ENCODE data around the gene OPCML. TPM values are rescaled to one million over a fixed set of nuclear protein-coding genes. Genes with fewer than 3 reads are reported as not detected.

Gene OPCML
- total RNA-seq, 5 donors from 2014 or later (not counting 1 experiment from before 2014, with no cell fraction given), result not detected

- no peaks in the 10 kb centered on the region for H3K9me3 ChIP-seq
- no peak overlapping the region for H3K4me3 Mint-ChIP-seq
- CTCF ChIA-PET, result no interaction called here
- DNase-seq (no peak), ATAC-seq (replicated peaks in 1 of 4) (no peak)
- peaks cover 0 to 7% of the 10 kb centered on the region in 2 experiments for H3K27me3 ChIP-seq (replicated peaks in 1 of 2; ENCODE audit: control insufficient read depth in 2 of 2, extremely low read depth in 1 of 2, insufficient read depth in 2 of 2, low read length in 1 of 2)
- H3K36me3 Mint-ChIP-seq, result no peaks in the 10 kb centered on the region
- WGBS (ENCODE audit: insufficient coverage), result 86% methylated on average over 1 of the region's 5 CpGs
- H3K27me3 Mint-ChIP-seq, result peaks cover 1 to 9% of the 10 kb centered on the region in 2 donors
- no peaks in the 10 kb centered on the region for H3K36me3 ChIP-seq (ENCODE audit: control insufficient read depth in 2 of 2, extremely low read depth in 1 of 2, insufficient read depth in 1 of 2, low read length in 1 of 2)
- no peak overlapping the region for H3K4me3 ChIP-seq (ENCODE audit: control insufficient read depth in 1 of 2, extremely low read depth in 1 of 2, low read length in 1 of 2)
- H3K4me1 Mint-ChIP-seq, result no peaks in the 10 kb centered on the region
- H3K27ac Mint-ChIP-seq, result no peak overlapping the region
- H3K9me3 Mint-ChIP-seq, result peaks cover 0 to 7% (median 0%) of the 10 kb centered on the region in 3 donors
- H3K4me1 ChIP-seq (ENCODE audit: control insufficient read depth in 1 of 2, extremely low read depth in 1 of 2, insufficient read depth in 2 of 2, low read length in 2 of 2), result no peaks in the 10 kb centered on the region
- H3K27ac ChIP-seq (ENCODE audit: low read length), result no peak overlapping the region
- POLR2A ChIA-PET, result no interaction called here
Measured at GRCh38 chr11:133503776-133504175, 28.5 kb downstream of the OPCML start.

- Histone ChIP-seq H3K36me3 (ENCODE audit: control insufficient read depth in 2 of 2, extremely low read depth in 1 of 2, insufficient read depth in 1 of 2, low read length in 1 of 2) (no peaks in the 10 kb centered on the region), H3K9me3 (no peaks in the 10 kb centered on the region), H3K27me3 (replicated peaks in 1 of 2; ENCODE audit: control insufficient read depth in 2 of 2, extremely low read depth in 1 of 2, insufficient read depth in 2 of 2, low read length in 1 of 2) (peaks cover 0 to 7% of the 10 kb centered on the region in 2 experiments), H3K27ac (ENCODE audit: low read length) (no peak overlapping the region), H3K4me3 (ENCODE audit: control insufficient read depth in 1 of 2, extremely low read depth in 1 of 2, low read length in 1 of 2) (no peak overlapping the region), H3K4me1 (ENCODE audit: control insufficient read depth in 1 of 2, extremely low read depth in 1 of 2, insufficient read depth in 2 of 2, low read length in 2 of 2) (no peaks in the 10 kb centered on the region)
- Mint-ChIP-seq H3K36me3 (no peaks in the 10 kb centered on the region), H3K4me3 (no peak overlapping the region), H3K4me1 (no peaks in the 10 kb centered on the region), H3K27me3 (peaks cover 1 to 9% of the 10 kb centered on the region in 2 donors), H3K27ac (no peak overlapping the region), H3K9me3 (peaks cover 0 to 7% (median 0%) of the 10 kb centered on the region in 3 donors)
- DNase-seq, result no peak
- ChIA-PET POLR2A (no interaction called here), CTCF (no interaction called here)
- no CpG with 5 or more reads among the region's 2 CpGs for WGBS (ENCODE audit: insufficient coverage)
- no peak for ATAC-seq (replicated peaks in 1 of 4)
Measured at GRCh38 chr11:133503236-133503635, 29.1 kb downstream of the OPCML start.

- no peak overlapping the region for H3K27ac ChIP-seq (ENCODE audit: low read length)
- ChIA-PET CTCF (interaction anchor here in 1 of 2 donors (0.7 kb wide), 1 partner anchor 13 kb away, joined by 3 read pairs; no protein-coding TSS in a partner anchor), POLR2A (no interaction called here)
- Mint-ChIP-seq H3K4me3 (no peak overlapping the region), H3K36me3 (no peaks in the 10 kb centered on the region), H3K4me1 (no peaks in the 10 kb centered on the region), H3K9me3 (peaks cover 0 to 8% (median 0%) of the 10 kb centered on the region in 3 donors), H3K27me3 (peaks cover 1 to 9% of the 10 kb centered on the region in 2 donors), H3K27ac (no peak overlapping the region)
- DNase-seq, result no peak
- no peaks in the 10 kb centered on the region for H3K36me3 ChIP-seq (ENCODE audit: control insufficient read depth in 2 of 2, extremely low read depth in 1 of 2, insufficient read depth in 1 of 2, low read length in 1 of 2)
- H3K9me3 ChIP-seq, result no peaks in the 10 kb centered on the region
- H3K4me3 ChIP-seq (ENCODE audit: control insufficient read depth in 1 of 2, extremely low read depth in 1 of 2, low read length in 1 of 2), result no peak overlapping the region
- H3K4me1 ChIP-seq (ENCODE audit: control insufficient read depth in 1 of 2, extremely low read depth in 1 of 2, insufficient read depth in 2 of 2, low read length in 2 of 2), result no peaks in the 10 kb centered on the region
- no peak for ATAC-seq (replicated peaks in 1 of 4)
- peaks cover 0 to 7% of the 10 kb centered on the region in 2 experiments for H3K27me3 ChIP-seq (replicated peaks in 1 of 2; ENCODE audit: control insufficient read depth in 2 of 2, extremely low read depth in 1 of 2, insufficient read depth in 2 of 2, low read length in 1 of 2)
- WGBS (ENCODE audit: insufficient coverage), result 72% methylated on average over 16 of the region's 24 CpGs
Measured at GRCh38 chr11:133501643-133502539, 30.4 kb downstream of the OPCML start.

GRCh38 chr11:133500936-133501335, 31.4 kb downstream of the OPCML start:
- H3K27ac ChIP-seq (ENCODE audit: low read length), result no peak overlapping the region
- Mint-ChIP-seq H3K9me3 (peaks cover 0 to 14% (median 0%) of the 10 kb centered on the region in 3 donors), H3K4me3 (no peak overlapping the region), H3K36me3 (no peaks in the 10 kb centered on the region), H3K27ac (no peak overlapping the region), H3K27me3 (peaks cover 1 to 8% of the 10 kb centered on the region in 2 donors), H3K4me1 (no peaks in the 10 kb centered on the region)
- ATAC-seq (replicated peaks in 1 of 4) (no peak), DNase-seq (no peak)
- H3K4me3 ChIP-seq (ENCODE audit: control insufficient read depth in 1 of 2, extremely low read depth in 1 of 2, low read length in 1 of 2), result no peak overlapping the region
- ChIA-PET POLR2A (no interaction called here), CTCF (interaction anchor here in 1 of 2 donors (0.6 kb wide), 1 partner anchor 30 kb away, joined by 4 read pairs; no protein-coding TSS in a partner anchor)
- peaks cover 0 to 7% of the 10 kb centered on the region in 2 experiments for H3K27me3 ChIP-seq (replicated peaks in 1 of 2; ENCODE audit: control insufficient read depth in 2 of 2, extremely low read depth in 1 of 2, insufficient read depth in 2 of 2, low read length in 1 of 2)
- H3K4me1 ChIP-seq (ENCODE audit: control insufficient read depth in 1 of 2, extremely low read depth in 1 of 2, insufficient read depth in 2 of 2, low read length in 2 of 2), result no peaks in the 10 kb centered on the region
- H3K36me3 ChIP-seq (ENCODE audit: control insufficient read depth in 2 of 2, extremely low read depth in 1 of 2, insufficient read depth in 1 of 2, low read length in 1 of 2), result no peaks in the 10 kb centered on the region
- WGBS (ENCODE audit: insufficient coverage), result 68% methylated on average over 11 of the region's 11 CpGs
- H3K9me3 ChIP-seq, result no peaks in the 10 kb centered on the region

GRCh38 chr11:133500435-133500834, 31.9 kb downstream of the OPCML start:
- H3K4me1 Mint-ChIP-seq, result no peaks in the 10 kb centered on the region
- peaks cover 1 to 3% of the 10 kb centered on the region in 2 donors for H3K27me3 Mint-ChIP-seq
- ChIA-PET CTCF (no interaction called here), POLR2A (no interaction called here)
- H3K27ac Mint-ChIP-seq, result no peak overlapping the region
- 48% methylated on average over 4 of the region's 9 CpGs for WGBS (ENCODE audit: insufficient coverage)
- no peak overlapping the region for H3K4me3 ChIP-seq (ENCODE audit: control insufficient read depth in 1 of 2, extremely low read depth in 1 of 2, low read length in 1 of 2)
- no peak overlapping the region for H3K27ac ChIP-seq (ENCODE audit: low read length)
- H3K9me3 ChIP-seq, result no peaks in the 10 kb centered on the region
- H3K9me3 Mint-ChIP-seq, result peaks cover 0 to 9% (median 3%) of the 10 kb centered on the region in 3 donors
- H3K36me3 Mint-ChIP-seq, result no peaks in the 10 kb centered on the region
- ATAC-seq (replicated peaks in 1 of 4) (no peak), DNase-seq (no peak)
- H3K36me3 ChIP-seq (ENCODE audit: control insufficient read depth in 2 of 2, extremely low read depth in 1 of 2, insufficient read depth in 1 of 2, low read length in 1 of 2), result no peaks in the 10 kb centered on the region
- peaks cover 0 to 7% of the 10 kb centered on the region in 2 experiments for H3K27me3 ChIP-seq (replicated peaks in 1 of 2; ENCODE audit: control insufficient read depth in 2 of 2, extremely low read depth in 1 of 2, insufficient read depth in 2 of 2, low read length in 1 of 2)
- H3K4me3 Mint-ChIP-seq, result no peak overlapping the region
- H3K4me1 ChIP-seq (ENCODE audit: control insufficient read depth in 1 of 2, extremely low read depth in 1 of 2, insufficient read depth in 2 of 2, low read length in 2 of 2), result no peaks in the 10 kb centered on the region

GRCh38 chr11:133498969-133499368, 33.3 kb downstream of the OPCML start:
- H3K9me3 Mint-ChIP-seq, result peaks cover 0 to 8% (median 8%) of the 10 kb centered on the region in 3 donors
- peaks cover 1 to 3% of the 10 kb centered on the region in 2 donors for H3K27me3 Mint-ChIP-seq
- ChIA-PET CTCF (no interaction called here), POLR2A (no interaction called here)
- WGBS (ENCODE audit: insufficient coverage), result 77% methylated on average over 4 of the region's 7 CpGs
- DNase-seq (no peak), ATAC-seq (replicated peaks in 1 of 4) (no peak)
- H3K27ac ChIP-seq (ENCODE audit: low read length), result no peak overlapping the region
- no peaks in the 10 kb centered on the region for H3K36me3 ChIP-seq (ENCODE audit: control insufficient read depth in 2 of 2, extremely low read depth in 1 of 2, insufficient read depth in 1 of 2, low read length in 1 of 2)
- H3K4me1 Mint-ChIP-seq, result no peaks in the 10 kb centered on the region
- no peak overlapping the region for H3K4me3 ChIP-seq (ENCODE audit: control insufficient read depth in 1 of 2, extremely low read depth in 1 of 2, low read length in 1 of 2)
- H3K27ac Mint-ChIP-seq, result no peak overlapping the region
- H3K27me3 ChIP-seq (replicated peaks in 1 of 2; ENCODE audit: control insufficient read depth in 2 of 2, extremely low read depth in 1 of 2, insufficient read depth in 2 of 2, low read length in 1 of 2), result peaks cover 0 to 3% of the 10 kb centered on the region in 2 experiments
- H3K4me1 ChIP-seq (ENCODE audit: control insufficient read depth in 1 of 2, extremely low read depth in 1 of 2, insufficient read depth in 2 of 2, low read length in 2 of 2), result no peaks in the 10 kb centered on the region
- no peaks in the 10 kb centered on the region for H3K9me3 ChIP-seq
- no peaks in the 10 kb centered on the region for H3K36me3 Mint-ChIP-seq
- no peak overlapping the region for H3K4me3 Mint-ChIP-seq
